ENCODE measurements around the gene C9orf43. TPM values are rescaled to one million over a fixed set of nuclear protein-coding genes. Genes with fewer than 3 reads are reported as not detected.

The C9orf43 gene
- total and polyA plus RNA-seq, 10 of the 15 experiments (the other 5 are each of a cell fraction or from before 2014, with no cell fraction given) = 0.08 to 0.79 (median 0.55) TPM

GRCh38 chr9:113477058-113477457, 66.5 kb downstream of the C9orf43 start:
- ChIA-PET CTCF (interaction anchor here (0.7 to 2.1 kb wide), 3 partner anchors 17 to 181 kb away, joined by 3 to 6 read pairs (median 3); no protein-coding TSS in a partner anchor), RAD21 (ENCODE audit: unreplicated experiment) (interaction anchor here (0.8 to 1.0 kb wide), 3 partner anchors 16 to 33 kb away, joined by 3 read pairs; no protein-coding TSS in a partner anchor), POLR2A (no interaction called here), SMC1A (ENCODE audit: uncharacterized antibody, unreplicated experiment) (interaction anchor here (0.7 kb wide), 1 partner anchor 124 kb away, joined by 3 read pairs; no protein-coding TSS in a partner anchor)
- H3K9ac ChIP-seq (ENCODE audit: control insufficient read depth, insufficient read depth, low read length) = no peak overlapping the region
- H3K4me3 ChIP-seq = no peak overlapping the region
- H3K27me3 ChIP-seq (replicated peaks in 1 of 2; ENCODE audit: control insufficient read depth in 2 of 2, insufficient read depth in 2 of 2, low read length in 1 of 2) = no peaks in the 10 kb centered on the region; a peak in 1 of 4 replicates
- H3K4me1 ChIP-seq (ENCODE audit: control insufficient read depth, insufficient read depth, low read length) = no peaks in the 10 kb centered on the region
- DNase-seq (ENCODE audit: low read depth, low spot score) = no peak
- intact Hi-C loops (cut with micrococcal nuclease; ENCODE audit: unreplicated experiment) (no loop called here), in situ Hi-C loops (cut with MboI) (no loop called here)
- TF ChIP-seq GATAD2B (conservative IDR thresholded peaks at IDR 0.05; ENCODE audit: low read depth) = no peak
- no peak for TF ChIP-seq IKZF2 (IDR thresholded peaks at IDR 0.05)
- TF ChIP-seq EGR1 (IDR thresholded peaks at IDR 0.05; ENCODE audit: borderline replicate concordance in 1 of 2, low read depth in 2 of 2, low read length in 2 of 2) = no peak
- TF ChIP-seq JUNB (IDR thresholded peaks at IDR 0.05) = no peak
- no peak for TF ChIP-seq FOXK2 (IDR thresholded peaks at IDR 0.05)
- ATAC-seq = no peak
- H4K20me1 ChIP-seq (ENCODE audit: control insufficient read depth, insufficient read depth) = no peaks in the 10 kb centered on the region
- no peak for FAIRE-seq
- 37% methylated on average over 4 of the region's 4 CpGs for WGBS (ENCODE audit: insufficient coverage, insufficient replicate concordance, low lambda C conversion rate, missing lambda C conversion rate)
- no peak overlapping the region for H3K4me2 ChIP-seq (ENCODE audit: control insufficient read depth, insufficient read depth)
- H3K27ac ChIP-seq (ENCODE audit: control insufficient read depth, insufficient read depth) = no peak overlapping the region
- no peaks in the 10 kb centered on the region for H3K9me3 ChIP-seq (replicated peaks; ENCODE audit: control insufficient read depth, insufficient read depth, low read length)
- no peaks in the 10 kb centered on the region for H3K79me2 ChIP-seq (ENCODE audit: control insufficient read depth, insufficient read depth, low read length)
- no peak overlapping the region for H2AFZ ChIP-seq (ENCODE audit: control insufficient read depth, low read depth, low read length)
- no TSS peak for BruUV-seq (replicated peaks)
- H3K36me3 ChIP-seq (ENCODE audit: control insufficient read depth in 2 of 2, insufficient read depth in 2 of 2, low read length in 1 of 2) = no peaks in the 10 kb centered on the region

GRCh38 chr9:113477661-113478060, 67.1 kb downstream of the C9orf43 start:
- Histone ChIP-seq H3K9me3 (replicated peaks; ENCODE audit: control insufficient read depth, insufficient read depth, low read length) (no peaks in the 10 kb centered on the region), H3K4me2 (ENCODE audit: control insufficient read depth, insufficient read depth) (no peak overlapping the region), H3K27ac (ENCODE audit: control insufficient read depth, insufficient read depth) (no peak overlapping the region), H4K20me1 (ENCODE audit: control insufficient read depth, insufficient read depth) (no peaks in the 10 kb centered on the region), H3K4me3 (no peak overlapping the region), H3K4me1 (ENCODE audit: control insufficient read depth, insufficient read depth, low read length) (no peaks in the 10 kb centered on the region), H3K9ac (ENCODE audit: control insufficient read depth, insufficient read depth, low read length) (no peak overlapping the region), H3K79me2 (ENCODE audit: control insufficient read depth, insufficient read depth, low read length) (no peaks in the 10 kb centered on the region), H2AFZ (ENCODE audit: control insufficient read depth, low read depth, low read length) (no peak overlapping the region), H3K36me3 (ENCODE audit: control insufficient read depth in 2 of 2, insufficient read depth in 2 of 2, low read length in 1 of 2) (no peaks in the 10 kb centered on the region), H3K27me3 (replicated peaks in 1 of 2; ENCODE audit: control insufficient read depth in 2 of 2, insufficient read depth in 2 of 2, low read length in 1 of 2) (no peaks in the 10 kb centered on the region; a peak in 1 of 4 replicates)
- FAIRE-seq (no peak), ATAC-seq (no peak), DNase-seq (ENCODE audit: low read depth, low spot score) (no peak)
- BruUV-seq (replicated peaks) = no TSS peak
- WGBS (ENCODE audit: insufficient coverage, insufficient replicate concordance, low lambda C conversion rate, missing lambda C conversion rate) = 68% methylated on average over 5 of the region's 5 CpGs
- ChIA-PET RAD21 (ENCODE audit: unreplicated experiment) (interaction anchor here (0.8 to 1.1 kb wide), 4 partner anchors 15 to 39 kb away, joined by 3 read pairs; no protein-coding TSS in a partner anchor), POLR2A (no interaction called here), CTCF (interaction anchor here (0.7 to 2.1 kb wide), 3 partner anchors 16 to 181 kb away, joined by 3 to 6 read pairs (median 3); no protein-coding TSS in a partner anchor), SMC1A (ENCODE audit: uncharacterized antibody, unreplicated experiment) (interaction anchor here (0.7 kb wide), 1 partner anchor 125 kb away, joined by 3 read pairs; no protein-coding TSS in a partner anchor)
- intact Hi-C loops (cut with micrococcal nuclease; ENCODE audit: unreplicated experiment) = no loop called here
- in situ Hi-C loops (cut with MboI) = no loop called here
- TF ChIP-seq SUPT20H (IDR thresholded peaks at IDR 0.05; ENCODE audit: borderline replicate concordance, control insufficient read depth, low read depth, low read length) (no peak), LARP7 (IDR thresholded peaks at IDR 0.05) (no peak), ZZZ3 (IDR thresholded peaks at IDR 0.05; ENCODE audit: control insufficient read depth, insufficient read length, low read depth) (no peak), MAX (IDR thresholded peaks at IDR 0.05; ENCODE audit: low read depth, low read length) (no peak), ELK1 (IDR thresholded peaks at IDR 0.05; ENCODE audit: low read depth, low read length) (no peak), ASH2L (IDR thresholded peaks at IDR 0.05; ENCODE audit: borderline replicate concordance, low read depth) (no peak), ZNF384 (IDR thresholded peaks at IDR 0.05; ENCODE audit: borderline replicate concordance, low read depth, low read length) (no peak), SPI1 (IDR thresholded peaks at IDR 0.05; ENCODE audit: borderline replicate concordance, insufficient read depth, low read depth, low read length) (no peak), YY1 (IDR thresholded peaks at IDR 0.05; ENCODE audit: low read depth, low read length) (no peak), HDAC2 (IDR thresholded peaks at IDR 0.05) (no peak), HDGF (IDR thresholded peaks at IDR 0.05) (no peak), HCFC1 (IDR thresholded peaks at IDR 0.05; ENCODE audit: low read length) (no peak), RBBP5 (conservative IDR thresholded peaks at IDR 0.05) (no peak), PAX8 (IDR thresholded peaks at IDR 0.05) (no peak), NR2C2 (IDR thresholded peaks at IDR 0.05; ENCODE audit: borderline replicate concordance, control insufficient read depth, insufficient read length, low read depth) (no peak)
